Erythroblast (primary cell): ENCODE measurements around the gene CPM.
"Not testable (repeated sequence)": the region's sequence is repeated elsewhere in the genome, so short reads cannot be mapped to it uniquely, and the experiment has no call there.

Source experiments
- DNase-seq, 2 experiments: peaks; one replicate each; lab custom pipeline; 2025; lab: John Stamatoyannopoulos, UW
- GATA1 ChIP-seq: IDR thresholded peaks from 2 replicates; pipeline ENCODE4 v1.6.1; 2011; ENCODE audit warnings: low read depth, mild to moderate bottlenecking, control low read depth, low read length, moderate library complexity
- POLR2A ChIP-seq: IDR thresholded peaks from 2 replicates; pipeline ENCODE4 v1.6.1; 2011; ENCODE audit warnings: mild to moderate bottlenecking, low read length

Gene CPM

DNA sequence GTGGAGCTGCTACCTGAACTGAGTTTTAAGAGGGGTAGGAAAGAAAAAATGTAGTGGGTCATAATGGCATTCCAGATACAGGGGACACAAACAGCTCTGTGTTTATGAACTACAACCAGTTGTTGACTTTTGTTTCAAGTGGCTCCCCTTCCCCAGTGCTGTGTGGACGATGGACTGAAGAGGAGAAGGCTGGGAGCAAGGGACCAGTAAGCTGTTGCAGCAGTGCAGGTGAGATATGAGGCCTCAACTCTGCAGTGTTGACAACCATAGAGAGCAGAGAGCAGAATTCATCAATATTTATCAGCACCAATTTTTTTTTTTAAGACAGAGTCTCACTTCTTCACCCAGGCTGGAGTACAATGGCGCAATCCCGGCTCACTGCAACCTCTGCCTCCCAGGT, 78.4 kb downstream of the CPM start:
- no peak for DNase-seq
- TF ChIP-seq GATA1, result no peak
- no peak for TF ChIP-seq POLR2A

DNA sequence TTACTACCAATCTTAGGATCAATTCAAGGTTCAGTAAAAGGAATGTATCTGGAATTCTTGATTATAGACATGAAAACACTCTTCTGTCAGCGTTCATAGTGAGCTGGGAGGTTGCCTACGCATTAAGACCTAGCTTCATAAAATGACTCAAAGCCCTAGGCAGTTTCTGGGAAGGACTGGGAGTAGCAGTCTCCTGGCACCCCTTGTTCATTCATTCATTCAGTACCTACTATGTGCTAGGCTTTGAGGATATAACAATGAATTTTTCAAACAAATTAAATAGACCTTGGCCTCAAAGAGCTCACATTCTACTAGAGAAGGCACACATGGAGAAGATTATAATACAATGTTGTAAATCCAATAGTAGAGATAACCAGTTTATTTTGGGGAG, 78.9 kb downstream of the CPM start:
- TF ChIP-seq POLR2A (no peak), GATA1 (no peak)
- no peak for DNase-seq

- TF ChIP-seq POLR2A (no peak), GATA1 (no peak)
- no peak for DNase-seq
These were observed 79.4 kb downstream of the CPM start for GRCh38 chr12:68853396-68854077.

- TF ChIP-seq POLR2A, result no peak
- no peak for TF ChIP-seq GATA1
- no peak for DNase-seq
These were observed 81.2 kb downstream of the CPM start for GRCh38 chr12:68851592-68852306.

GRCh38 chr12:68850390-68850789, 82.6 kb downstream of the CPM start:
- no peak for DNase-seq
- TF ChIP-seq GATA1, result no peak
- TF ChIP-seq POLR2A, result no peak

GRCh38 chr12:68846811-68847210, 86.2 kb downstream of the CPM start:
- DNase-seq, result peak in 1 of 2 experiments; percentile 14
- no peak for TF ChIP-seq GATA1
- TF ChIP-seq POLR2A, result no peak

DNA sequence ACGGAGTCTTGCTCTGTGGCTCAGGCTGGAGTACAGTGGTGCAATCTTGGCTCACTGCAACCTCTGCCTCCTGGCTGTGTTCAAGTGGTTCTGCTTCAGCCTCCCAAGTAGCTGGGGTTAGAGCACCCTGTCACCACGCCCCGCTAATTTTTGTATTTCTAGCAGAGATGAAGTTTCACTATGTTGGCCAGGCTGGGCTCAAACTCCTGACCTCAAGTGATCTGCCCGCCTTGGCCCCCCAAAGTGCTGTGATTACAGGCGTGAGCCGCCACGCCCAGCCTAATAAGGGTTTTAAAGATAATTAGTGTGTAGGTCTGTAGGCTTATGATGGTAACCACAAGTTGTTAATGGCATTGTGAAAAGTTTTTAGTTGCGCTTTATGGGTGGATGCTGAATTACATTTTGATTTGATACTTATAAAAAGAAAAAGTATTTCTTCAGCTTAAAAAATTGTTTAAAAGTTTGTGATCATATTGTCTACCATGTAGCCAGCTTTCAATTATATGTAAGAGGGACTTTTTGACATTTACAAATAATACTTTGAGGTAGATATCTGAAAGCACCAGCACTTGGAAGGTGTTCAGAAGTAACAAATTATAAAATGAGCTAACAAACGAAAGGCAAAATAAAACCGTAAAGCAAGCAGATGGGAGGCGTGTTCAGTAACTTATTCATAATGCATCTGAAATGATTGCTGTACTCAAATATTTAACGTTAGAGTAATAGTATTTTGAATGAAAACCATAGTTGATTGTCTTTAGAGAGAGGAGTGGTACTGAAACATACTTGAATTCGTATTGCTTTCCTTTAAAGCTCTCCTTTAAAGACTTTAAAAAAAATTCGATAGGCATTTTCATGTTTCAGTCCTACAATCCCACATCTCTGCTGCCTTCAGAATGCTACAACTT, 87.9 kb downstream of the CPM start:
- peak; percentile 34 to 54 for DNase-seq
- no peak for TF ChIP-seq GATA1
- no peak for TF ChIP-seq POLR2A

- peak in 1 of 2 experiments; percentile 27 for DNase-seq
- no peak for TF ChIP-seq GATA1
- no peak for TF ChIP-seq POLR2A
These were observed 88.6 kb downstream of the CPM start for GRCh38 chr12:68844318-68844745.

DNA sequence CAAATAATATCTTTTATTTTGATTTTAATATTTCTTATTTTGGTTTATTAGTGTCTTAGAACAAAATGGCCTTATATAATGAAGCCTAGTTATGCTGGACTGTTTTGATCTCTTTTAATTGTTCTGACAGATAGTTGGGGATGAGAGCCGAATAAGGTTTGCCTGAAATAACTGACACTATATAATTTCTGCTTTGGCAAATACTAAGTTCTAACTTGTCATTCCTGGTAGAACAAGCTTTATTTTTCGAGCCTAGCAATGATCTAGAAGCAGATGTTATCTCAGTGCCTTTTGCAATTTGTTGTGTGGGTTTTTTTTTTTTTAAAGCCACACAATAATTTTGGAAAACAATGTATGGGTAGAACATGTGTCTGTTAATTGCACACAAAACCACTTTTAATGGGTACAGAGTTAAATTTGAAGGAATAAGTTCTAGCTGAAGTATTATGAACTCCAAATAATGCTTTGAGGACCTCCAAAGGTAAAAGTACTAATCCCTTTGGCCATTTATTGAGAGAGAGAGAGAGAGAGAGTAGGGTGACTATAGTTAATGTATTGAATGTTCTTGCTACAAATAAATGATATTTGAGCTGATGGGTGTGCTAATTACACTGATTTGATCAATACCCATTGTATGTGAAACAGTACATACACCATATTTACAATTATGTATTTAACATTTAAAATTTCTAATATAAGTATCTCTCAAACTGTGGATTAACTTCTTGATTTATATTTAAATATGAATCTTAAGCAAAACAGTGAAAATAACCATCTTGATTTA, 90.0 kb downstream of the CPM start:
- no peak for DNase-seq
- TF ChIP-seq POLR2A (no peak), GATA1 (no peak)

DNA sequence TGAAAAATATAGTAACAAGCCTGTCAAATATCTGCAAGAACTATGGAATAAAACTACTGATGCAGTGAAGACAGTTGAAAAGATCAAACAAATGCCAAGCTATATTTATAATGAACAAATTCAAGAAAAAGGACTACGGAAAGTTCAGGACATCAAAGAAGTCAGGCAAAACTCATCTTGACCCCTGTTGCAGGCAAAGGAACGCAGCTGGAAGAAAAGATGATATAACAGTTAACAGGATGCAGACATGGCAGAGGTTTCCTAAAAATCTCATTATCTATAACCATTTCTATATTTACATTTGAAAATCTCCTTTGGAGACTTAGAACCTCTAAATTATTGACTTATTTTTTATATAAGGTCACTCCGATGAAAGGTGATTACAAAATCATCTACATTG, 90.8 kb downstream of the CPM start:
- DNase-seq, result no peak
- TF ChIP-seq GATA1 (no peak), POLR2A (no peak)

DNA sequence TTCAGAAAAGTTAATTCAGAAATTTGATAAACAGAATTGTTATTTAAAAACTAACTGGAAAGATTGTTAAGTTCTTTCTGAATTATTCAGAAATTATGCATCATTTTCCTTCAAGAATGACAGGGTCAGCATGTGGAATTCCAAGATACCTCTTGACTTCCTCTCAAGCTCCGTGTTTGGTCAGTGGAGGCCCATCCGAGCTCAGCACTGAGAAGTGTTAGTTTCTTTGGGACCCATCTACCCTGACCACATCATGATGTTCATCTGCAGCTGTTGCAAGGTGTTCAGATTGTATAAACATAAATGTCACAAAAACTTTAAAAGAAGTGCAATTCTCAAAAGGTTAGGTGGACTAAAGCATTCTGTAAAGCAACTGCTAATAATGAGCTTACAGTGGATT, 91.3 kb downstream of the CPM start:
- no peak for TF ChIP-seq POLR2A
- no peak for TF ChIP-seq GATA1
- DNase-seq, result no peak

- not testable (repeated sequence) for DNase-seq
These were observed 91.8 kb downstream of the CPM start for GRCh38 chr12:68841175-68841574.
